Inflammatory macrophage treated with lipopolysaccharide for 1 hour (primary cell): ENCODE results near the gene ANO2.

Experiments used
- DNase-seq, 2 donors: peaks; one replicate each; pipeline ENCODE4 v3.0.0-alpha.2; 2020 to 2022

Gene ANO2

GRCh38 chr12:5809586-5809985 is 135.5 kb downstream of the ANO2 start:
- no peak for DNase-seq

GRCh38 chr12:5808981-5809380 is 136.1 kb downstream of the ANO2 start:
- no peak for DNase-seq

- no peak for DNase-seq
These were observed 137.4 kb downstream of the ANO2 start for GRCh38 chr12:5807514-5808219.

GRCh38 chr12:5807090-5807414 is 138.0 kb downstream of the ANO2 start:
- DNase-seq: no peak

GRCh38 chr12:5806371-5807089 is 138.5 kb downstream of the ANO2 start:
- DNase-seq: no peak

GRCh38 chr12:5803532-5803931 is 141.5 kb downstream of the ANO2 start:
- no peak for DNase-seq

- no peak for DNase-seq
These were observed 146.6 kb downstream of the ANO2 start for GRCh38 chr12:5798242-5799015.

- DNase-seq: no peak
These were observed 147.4 kb downstream of the ANO2 start for GRCh38 chr12:5797661-5798060.

GRCh38 chr12:5796959-5797225 is 148.2 kb downstream of the ANO2 start:
- DNase-seq: no peak

GRCh38 chr12:5796171-5796958 is 148.7 kb downstream of the ANO2 start:
- DNase-seq: no peak

- DNase-seq: no peak
These were observed 150.9 kb downstream of the ANO2 start for GRCh38 chr12:5794156-5794555.

- DNase-seq: no peak
These were observed 152.7 kb downstream of the ANO2 start for GRCh38 chr12:5792343-5792742.

GRCh38 chr12:5789469-5789968 is 155.5 kb downstream of the ANO2 start:
- DNase-seq: no peak

- no peak for DNase-seq
These were observed 157.2 kb downstream of the ANO2 start for GRCh38 chr12:5787828-5788227.

GRCh38 chr12:5785601-5786000 is 159.5 kb downstream of the ANO2 start:
- no peak for DNase-seq

- no peak for DNase-seq
These were observed 160.5 kb downstream of the ANO2 start for GRCh38 chr12:5784462-5785130.

GRCh38 chr12:5783289-5783920 is 161.7 kb downstream of the ANO2 start:
- DNase-seq: no peak

GRCh38 chr12:5780536-5780935 is 164.5 kb downstream of the ANO2 start:
- no peak for DNase-seq

- DNase-seq: no peak
These were observed 165.7 kb downstream of the ANO2 start for GRCh38 chr12:5779401-5779800.

GRCh38 chr12:5778821-5779220 is 166.2 kb downstream of the ANO2 start:
- no peak for DNase-seq

- no peak for DNase-seq
These were observed 167.6 kb downstream of the ANO2 start for GRCh38 chr12:5777451-5777850.

GRCh38 chr12:5776091-5776490 is 169.0 kb downstream of the ANO2 start:
- no peak for DNase-seq
